ENCODE data around the gene RAB11FIP4. TPM values are rescaled to one million over a fixed set of nuclear protein-coding genes. Genes with fewer than 3 reads are reported as not detected.

The RAB11FIP4 gene
- total and polyA plus RNA-seq, 2 of the 13 experiments (the other 11 are each of a cell fraction or from before 2014, with no cell fraction given) = 28.0 to 89.3 TPM

DNA sequence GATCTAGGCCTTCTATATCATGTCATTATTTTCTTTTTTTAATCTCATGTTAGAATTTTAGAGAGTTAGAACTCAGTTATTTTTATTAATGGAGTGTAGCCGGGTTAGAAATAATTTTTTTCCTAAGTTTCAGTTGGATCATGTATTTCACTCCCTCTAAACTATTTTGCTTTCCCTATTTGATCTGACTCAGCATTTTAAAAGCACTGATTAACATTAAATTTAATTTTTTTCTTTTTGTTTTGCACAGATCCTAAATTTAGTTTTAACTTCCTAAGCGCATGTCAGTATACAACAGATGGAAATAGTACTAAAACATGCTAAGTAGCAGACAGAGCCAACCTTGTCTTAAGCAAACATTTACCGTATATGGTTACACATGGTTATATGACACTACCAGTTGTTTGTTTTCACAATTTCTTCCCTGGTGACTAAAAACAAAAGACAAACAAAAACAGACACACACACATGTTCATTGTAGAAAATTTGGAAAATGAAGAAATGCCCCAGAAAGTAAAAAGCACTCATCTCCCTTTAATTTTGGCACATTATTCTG, 33.6 kb upstream of the RAB11FIP4 start:
- H3K79me2 ChIP-seq (ENCODE audit: insufficient read depth, low read length) = no peaks in the 10 kb centered on the region
- no peak overlapping the region for H3K9ac ChIP-seq (ENCODE audit: insufficient read depth, low read depth, low read length)
- H3K4me3 ChIP-seq (replicated peaks in 1 of 3; ENCODE audit: insufficient read depth in 1 of 3, low read depth in 2 of 3, low read length in 3 of 3) = no peak overlapping the region
- H3K9me3 ChIP-seq (ENCODE audit: low read length) = no peaks in the 10 kb centered on the region
- POLR2A ChIA-PET = no interaction called here
- no peak overlapping the region for H3K27ac ChIP-seq (ENCODE audit: extremely low read length, insufficient read depth, low read length)
- TF ChIP-seq MLX (CRISPR knock-in tag; IDR thresholded peaks at IDR 0.05) = no peak
- peak; percentile 78 to 94 for TF ChIP-seq MAFK (conservative IDR thresholded peaks at IDR 0.05 in 1 of 2, IDR thresholded peaks at IDR 0.05 in 1 of 2; ENCODE audit: low read length in 2 of 2)
- no peak for TF ChIP-seq ZNF33B (CRISPR knock-in tag; IDR thresholded peaks at IDR 0.05)
- TF ChIP-seq, protein P1, sequence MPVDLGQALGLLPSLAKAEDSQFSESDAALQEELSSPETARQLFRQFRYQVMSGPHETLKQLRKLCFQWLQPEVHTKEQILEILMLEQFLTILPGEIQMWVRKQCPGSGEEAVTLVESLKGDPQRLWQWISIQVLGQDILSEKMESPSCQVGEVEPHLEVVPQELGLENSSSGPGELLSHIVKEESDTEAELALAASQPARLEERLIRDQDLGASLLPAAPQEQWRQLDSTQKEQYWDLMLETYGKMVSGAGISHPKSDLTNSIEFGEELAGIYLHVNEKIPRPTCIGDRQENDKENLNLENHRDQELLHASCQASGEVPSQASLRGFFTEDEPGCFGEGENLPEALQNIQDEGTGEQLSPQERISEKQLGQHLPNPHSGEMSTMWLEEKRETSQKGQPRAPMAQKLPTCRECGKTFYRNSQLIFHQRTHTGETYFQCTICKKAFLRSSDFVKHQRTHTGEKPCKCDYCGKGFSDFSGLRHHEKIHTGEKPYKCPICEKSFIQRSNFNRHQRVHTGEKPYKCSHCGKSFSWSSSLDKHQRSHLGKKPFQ (CRISPR knock-in tag; IDR thresholded peaks at IDR 0.05; ENCODE audit: insufficient replicate concordance) = no peak
- TF ChIP-seq ZNF577 (CRISPR knock-in tag; IDR thresholded peaks at IDR 0.05; ENCODE audit: borderline replicate concordance, low read depth) = no peak
- no peak for TF ChIP-seq ZBTB20 (CRISPR knock-in tag; IDR thresholded peaks at IDR 0.05; ENCODE audit: borderline replicate concordance, low read depth)
- no peak for TF ChIP-seq SUZ12 (IDR thresholded peaks at IDR 0.05; ENCODE audit: low read depth, low read length)
- TF ChIP-seq, protein P2, sequence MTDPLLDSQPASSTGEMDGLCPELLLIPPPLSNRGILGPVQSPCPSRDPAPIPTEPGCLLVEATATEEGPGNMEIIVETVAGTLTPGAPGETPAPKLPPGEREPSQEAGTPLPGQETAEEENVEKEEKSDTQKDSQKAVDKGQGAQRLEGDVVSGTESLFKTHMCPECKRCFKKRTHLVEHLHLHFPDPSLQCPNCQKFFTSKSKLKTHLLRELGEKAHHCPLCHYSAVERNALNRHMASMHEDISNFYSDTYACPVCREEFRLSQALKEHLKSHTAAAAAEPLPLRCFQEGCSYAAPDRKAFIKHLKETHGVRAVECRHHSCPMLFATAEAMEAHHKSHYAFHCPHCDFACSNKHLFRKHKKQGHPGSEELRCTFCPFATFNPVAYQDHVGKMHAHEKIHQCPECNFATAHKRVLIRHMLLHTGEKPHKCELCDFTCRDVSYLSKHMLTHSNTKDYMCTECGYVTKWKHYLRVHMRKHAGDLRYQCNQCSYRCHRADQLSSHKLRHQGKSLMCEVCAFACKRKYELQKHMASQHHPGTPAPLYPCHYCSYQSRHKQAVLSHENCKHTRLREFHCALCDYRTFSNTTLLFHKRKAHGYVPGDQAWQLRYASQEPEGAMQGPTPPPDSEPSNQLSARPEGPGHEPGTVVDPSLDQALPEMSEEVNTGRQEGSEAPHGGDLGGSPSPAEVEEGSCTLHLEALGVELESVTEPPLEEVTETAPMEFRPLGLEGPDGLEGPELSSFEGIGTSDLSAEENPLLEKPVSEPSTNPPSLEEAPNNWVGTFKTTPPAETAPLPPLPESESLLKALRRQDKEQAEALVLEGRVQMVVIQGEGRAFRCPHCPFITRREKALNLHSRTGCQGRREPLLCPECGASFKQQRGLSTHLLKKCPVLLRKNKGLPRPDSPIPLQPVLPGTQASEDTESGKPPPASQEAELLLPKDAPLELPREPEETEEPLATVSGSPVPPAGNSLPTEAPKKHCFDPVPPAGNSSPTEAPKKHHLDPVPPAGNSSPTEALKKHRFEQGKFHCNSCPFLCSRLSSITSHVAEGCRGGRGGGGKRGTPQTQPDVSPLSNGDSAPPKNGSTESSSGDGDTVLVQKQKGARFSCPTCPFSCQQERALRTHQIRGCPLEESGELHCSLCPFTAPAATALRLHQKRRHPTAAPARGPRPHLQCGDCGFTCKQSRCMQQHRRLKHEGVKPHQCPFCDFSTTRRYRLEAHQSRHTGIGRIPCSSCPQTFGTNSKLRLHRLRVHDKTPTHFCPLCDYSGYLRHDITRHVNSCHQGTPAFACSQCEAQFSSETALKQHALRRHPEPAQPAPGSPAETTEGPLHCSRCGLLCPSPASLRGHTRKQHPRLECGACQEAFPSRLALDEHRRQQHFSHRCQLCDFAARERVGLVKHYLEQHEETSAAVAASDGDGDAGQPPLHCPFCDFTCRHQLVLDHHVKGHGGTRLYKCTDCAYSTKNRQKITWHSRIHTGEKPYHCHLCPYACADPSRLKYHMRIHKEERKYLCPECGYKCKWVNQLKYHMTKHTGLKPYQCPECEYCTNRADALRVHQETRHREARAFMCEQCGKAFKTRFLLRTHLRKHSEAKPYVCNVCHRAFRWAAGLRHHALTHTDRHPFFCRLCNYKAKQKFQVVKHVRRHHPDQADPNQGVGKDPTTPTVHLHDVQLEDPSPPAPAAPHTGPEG (CRISPR knock-in tag; IDR thresholded peaks at IDR 0.05) = no peak
- no peak for TF ChIP-seq PCBP1 (IDR thresholded peaks at IDR 0.05; ENCODE audit: borderline replicate concordance, low read depth, low read length)
- TF ChIP-seq MAFF (IDR thresholded peaks at IDR 0.05; ENCODE audit: low read depth, low read length) = peak; percentile 87
- no peak for TF ChIP-seq ZFP90 (CRISPR knock-in tag; IDR thresholded peaks at IDR 0.05; ENCODE audit: borderline replicate concordance)
- no peak for TF ChIP-seq ZNF264 (CRISPR knock-in tag; IDR thresholded peaks at IDR 0.05)
- H3K4me2 ChIP-seq (ENCODE audit: low read depth, low read length) = no peak overlapping the region
- 95% methylated on average over 3 of the region's 3 CpGs for WGBS (ENCODE audit: low lambda C conversion rate)
- no peak for DNase-seq (ENCODE audit: low spot score)
- no peak for FAIRE-seq
- in situ Hi-C loops (cut with HindIII; ENCODE audit: extremely low pct_ligation_motif_present, low pct_unique_long_range_greater_than_20kb) (no loop called here), intact Hi-C loops (cut with micrococcal nuclease; ENCODE audit: unreplicated experiment) (no loop called here)
- no peaks in the 10 kb centered on the region for H3K4me1 ChIP-seq (ENCODE audit: insufficient read depth, low read length)
- H4K20me1 ChIP-seq (ENCODE audit: insufficient read depth, low read length) = no peaks in the 10 kb centered on the region
- no peak for ATAC-seq
- H2AFZ ChIP-seq (ENCODE audit: low read length) = no peak overlapping the region
- CTCF ChIA-PET (ENCODE audit: low intra/inter-chr PET ratio, low total read pairs) = no interaction called here
- no TSS peak for BruUV-seq (replicated peaks)
- peaks cover 7 to 39% of the 10 kb centered on the region in 2 experiments for H3K36me3 ChIP-seq (replicated peaks in 1 of 2; ENCODE audit: control insufficient read depth in 1 of 2, insufficient read depth in 2 of 2, low read length in 2 of 2)
- H3K27me3 ChIP-seq (ENCODE audit: control insufficient read depth in 1 of 2, insufficient read depth in 2 of 2, low read length in 2 of 2) = no peaks in the 10 kb centered on the region

All from HepG2 (cell line).